Measurements from ENCODE around the gene TSPAN13.

Gene TSPAN13

DNA sequence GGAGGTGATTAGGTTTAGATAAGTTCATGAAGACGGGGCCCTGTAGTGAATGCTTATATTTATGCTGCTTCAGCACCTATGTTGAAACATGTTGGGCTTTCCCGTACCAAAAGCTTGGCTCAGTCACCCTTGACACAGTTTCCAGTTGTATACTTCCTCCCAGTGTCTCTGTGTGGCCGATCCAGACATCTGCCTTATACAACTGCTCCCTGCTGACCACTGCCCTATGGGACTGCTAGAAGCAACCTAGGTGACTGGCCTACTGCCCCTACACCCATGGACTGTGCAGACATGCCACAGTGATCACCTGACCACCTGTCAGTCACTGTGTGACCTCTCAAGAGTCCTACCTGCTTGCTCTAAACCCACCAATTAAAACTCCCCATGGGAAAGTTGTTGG lies 22.6 kb upstream of the TSPAN13 start:
- Mint-ChIP-seq H3K27ac (no peak overlapping the region), H3K9me3 (no peaks in the 10 kb centered on the region), H3K27me3 (no peaks in the 10 kb centered on the region), H3K4me1 (peaks cover 5 to 6% of the 10 kb centered on the region in 2 donors), H3K36me3 (peaks cover 0 to 10% of the 10 kb centered on the region in 2 donors), H3K4me3 (no peak overlapping the region)
- no peak for DNase-seq
- no peak for ATAC-seq (replicated peaks)

DNA sequence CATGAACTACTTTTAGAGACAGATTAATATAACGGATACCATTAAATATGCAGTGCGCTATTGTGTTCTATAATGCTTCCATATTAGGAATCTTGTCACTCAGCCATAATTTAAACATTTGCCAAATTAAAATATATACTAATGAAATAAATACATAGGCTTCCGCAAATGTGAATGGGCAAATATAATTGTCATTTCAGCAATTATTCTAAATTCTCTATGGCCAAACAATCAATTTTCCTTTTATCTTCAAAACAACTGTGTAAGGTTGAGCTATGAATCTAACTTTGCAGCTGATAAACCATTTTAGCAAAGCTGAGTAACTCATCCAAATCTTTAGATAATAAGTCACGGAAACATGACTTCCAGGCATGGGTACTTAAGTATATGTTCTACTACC lies 20.7 kb upstream of the TSPAN13 start:
- peaks cover 0 to 10% of the 10 kb centered on the region in 2 donors for H3K36me3 Mint-ChIP-seq
- no peak overlapping the region for H3K27ac Mint-ChIP-seq
- H3K4me1 Mint-ChIP-seq = peaks cover 5 to 6% of the 10 kb centered on the region in 2 donors
- DNase-seq (no peak), ATAC-seq (replicated peaks) (no peak)
- H3K27me3 Mint-ChIP-seq = no peaks in the 10 kb centered on the region
- H3K9me3 Mint-ChIP-seq = no peaks in the 10 kb centered on the region
- no peak overlapping the region for H3K4me3 Mint-ChIP-seq

DNA sequence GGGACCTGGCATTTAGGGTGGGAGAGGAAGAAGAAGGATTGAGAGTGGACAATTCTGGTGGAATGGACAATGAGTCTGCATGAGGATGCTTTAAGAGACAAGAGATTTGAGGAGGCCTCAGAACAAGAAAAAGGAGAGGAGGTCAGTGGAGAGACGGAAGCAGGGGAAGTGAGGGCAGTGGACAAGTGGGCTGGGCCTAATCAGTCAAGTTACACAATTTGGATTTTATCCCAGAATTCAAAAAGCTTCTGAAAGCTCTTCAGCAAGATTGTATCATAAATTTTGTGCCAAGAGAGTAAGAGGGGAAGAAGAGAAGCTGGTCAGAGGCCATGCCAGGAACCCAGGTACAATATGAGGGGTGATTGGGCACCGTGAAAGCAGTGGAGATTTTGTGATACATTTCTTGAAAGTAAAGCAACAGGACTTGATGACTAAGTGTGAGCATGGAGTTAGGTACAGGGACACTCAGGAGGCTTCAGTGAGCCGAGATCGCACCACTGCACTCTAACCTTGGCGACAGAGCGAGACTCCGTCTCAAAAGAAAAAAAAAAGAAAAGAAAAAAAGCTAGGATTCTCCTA lies 19.3 kb upstream of the TSPAN13 start:
- DNase-seq (no peak), ATAC-seq (replicated peaks) (no peak)
- no peak overlapping the region for H3K27ac Mint-ChIP-seq
- H3K27me3 Mint-ChIP-seq = no peaks in the 10 kb centered on the region
- H3K4me1 Mint-ChIP-seq = peaks cover 5 to 6% of the 10 kb centered on the region in 2 donors
- peaks cover 0 to 12% of the 10 kb centered on the region in 2 donors for H3K36me3 Mint-ChIP-seq
- H3K4me3 Mint-ChIP-seq = no peak overlapping the region
- no peaks in the 10 kb centered on the region for H3K9me3 Mint-ChIP-seq

DNA sequence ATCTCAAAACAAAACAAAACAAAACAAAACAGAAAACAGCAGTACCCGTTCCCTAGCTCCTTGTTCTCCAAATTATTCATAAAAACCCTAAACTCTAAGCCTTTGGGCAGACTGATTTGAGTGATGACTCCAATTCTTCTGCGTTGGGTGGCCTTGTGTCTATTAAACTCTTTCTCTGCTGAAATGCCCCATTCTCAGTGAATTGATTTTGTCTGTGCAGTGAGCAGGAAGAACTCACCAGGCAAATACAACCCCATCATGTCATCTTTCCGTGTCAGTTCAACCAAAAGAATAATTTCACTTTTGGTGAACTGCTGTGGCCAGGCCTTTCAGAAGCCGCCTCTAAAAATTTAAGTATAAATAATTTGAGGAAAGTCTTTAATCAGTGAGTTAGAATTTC lies 18.5 kb upstream of the TSPAN13 start:
- DNase-seq = no peak
- H3K27ac Mint-ChIP-seq = no peak overlapping the region
- H3K36me3 Mint-ChIP-seq = peaks cover 0 to 12% of the 10 kb centered on the region in 2 donors
- no peaks in the 10 kb centered on the region for H3K27me3 Mint-ChIP-seq
- no peak for ATAC-seq (replicated peaks)
- H3K9me3 Mint-ChIP-seq = no peaks in the 10 kb centered on the region
- no peak overlapping the region for H3K4me3 Mint-ChIP-seq
- H3K4me1 Mint-ChIP-seq = peaks cover 5 to 6% of the 10 kb centered on the region in 2 donors

DNA sequence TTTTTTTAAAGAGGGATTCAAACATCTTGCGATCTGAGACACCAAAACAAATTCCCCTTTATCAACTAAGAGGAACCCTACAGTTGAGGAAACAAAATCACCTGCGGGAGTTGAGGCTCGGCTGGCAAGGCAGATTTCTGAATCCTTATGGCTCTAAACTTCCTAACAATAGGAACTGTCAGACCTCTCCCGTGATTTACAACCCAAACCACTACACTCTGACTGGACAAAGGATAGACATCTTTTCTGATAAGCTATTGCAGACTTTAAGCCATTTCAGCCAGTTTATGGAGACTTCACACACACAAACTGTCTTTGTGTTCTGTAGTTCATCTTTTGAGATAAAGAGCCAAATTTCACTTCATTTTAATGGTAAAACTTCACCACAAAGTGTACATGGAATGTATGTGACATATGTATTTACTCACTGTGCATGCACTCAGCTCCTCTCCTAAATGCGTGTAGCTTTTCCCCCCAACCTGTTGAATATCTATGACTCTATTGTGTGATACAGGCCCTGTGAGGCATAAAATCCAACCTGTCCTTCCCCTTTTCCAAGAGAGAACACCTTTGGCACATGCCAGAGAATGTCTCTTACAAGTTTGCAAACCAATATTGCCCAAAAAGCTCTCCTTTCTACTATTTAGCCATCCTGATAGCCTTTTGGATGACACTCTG lies 15.4 kb upstream of the TSPAN13 start:
- DNase-seq (no peak), ATAC-seq (replicated peaks) (no peak)
- Mint-ChIP-seq H3K4me3 (no peak overlapping the region), H3K27ac (no peak overlapping the region), H3K27me3 (no peaks in the 10 kb centered on the region), H3K36me3 (peaks cover 0 to 6% of the 10 kb centered on the region in 2 donors), H3K9me3 (no peaks in the 10 kb centered on the region), H3K4me1 (peaks cover 2 to 6% of the 10 kb centered on the region in 2 donors)

DNA sequence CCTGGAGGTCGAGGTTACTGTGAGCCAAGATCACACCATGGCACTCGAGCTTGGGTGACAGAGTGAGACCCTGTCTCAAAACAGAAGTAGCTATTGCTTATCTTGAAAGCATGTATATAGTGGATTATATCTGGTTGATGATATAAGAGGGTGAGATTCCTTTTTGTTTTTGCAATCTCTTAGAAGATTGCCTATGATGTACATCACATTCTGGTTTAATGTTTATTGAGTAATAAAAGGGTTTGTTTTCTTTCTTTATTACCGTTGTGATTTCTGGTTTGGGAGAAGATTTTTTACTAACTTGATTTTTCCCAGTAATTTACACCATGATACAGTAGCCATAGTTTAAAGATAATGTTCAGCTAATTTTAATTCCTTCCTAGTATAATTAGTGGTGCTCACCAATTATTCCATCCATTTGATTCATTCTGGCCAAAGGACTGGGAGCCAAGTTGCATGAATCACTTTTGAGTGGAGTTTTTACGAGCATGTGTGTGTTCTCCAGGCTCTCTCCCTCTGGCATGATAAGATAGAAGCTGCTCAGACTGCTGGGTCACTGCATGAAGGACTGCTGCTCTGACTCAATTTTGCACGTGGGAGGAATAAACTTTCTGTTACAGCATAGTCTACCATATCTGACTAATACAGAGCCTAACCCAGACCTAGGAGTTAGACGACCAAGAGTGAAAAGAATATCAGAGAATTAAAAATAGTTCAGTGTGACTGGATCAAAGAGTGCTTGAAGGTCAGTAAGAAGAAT lies 13.5 kb upstream of the TSPAN13 start:
- Mint-ChIP-seq H3K36me3 (peaks cover 0 to 6% of the 10 kb centered on the region in 2 donors), H3K4me3 (no peak overlapping the region), H3K4me1 (peaks cover 2 to 13% of the 10 kb centered on the region in 2 donors), H3K27ac (no peak overlapping the region), H3K9me3 (no peaks in the 10 kb centered on the region), H3K27me3 (no peaks in the 10 kb centered on the region)
- DNase-seq (no peak), ATAC-seq (replicated peaks) (peak; percentile 34 to 50)

DNA sequence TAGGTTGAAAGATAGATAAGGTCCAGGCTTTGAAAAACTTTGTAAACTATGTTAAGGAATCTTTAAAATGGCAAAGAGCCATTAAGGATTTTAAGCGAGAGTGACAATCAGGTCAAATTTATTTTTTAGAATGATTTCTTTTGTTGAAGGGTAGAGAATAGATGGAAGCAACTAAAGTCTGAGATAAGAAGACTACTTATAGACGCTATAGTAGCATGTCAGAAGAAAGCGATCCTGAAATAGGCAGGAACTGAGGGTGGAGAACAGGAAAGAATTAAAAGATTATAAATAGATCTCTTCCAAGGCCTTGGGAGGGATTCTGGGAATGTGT lies 13.0 kb upstream of the TSPAN13 start:
- Mint-ChIP-seq H3K9me3 (no peaks in the 10 kb centered on the region), H3K27me3 (no peaks in the 10 kb centered on the region), H3K36me3 (peaks cover 0 to 6% of the 10 kb centered on the region in 2 donors), H3K4me3 (no peak overlapping the region), H3K27ac (no peak overlapping the region), H3K4me1 (peaks cover 0 to 8% of the 10 kb centered on the region in 2 donors)
- DNase-seq = no peak
- ATAC-seq (replicated peaks) = no peak

GRCh38 chr7:16740996-16741395 lies 12.6 kb upstream of the TSPAN13 start:
- H3K9me3 Mint-ChIP-seq = no peaks in the 10 kb centered on the region
- ATAC-seq (replicated peaks) = no peak
- H3K4me3 Mint-ChIP-seq = no peak overlapping the region
- H3K4me1 Mint-ChIP-seq = peaks cover 0 to 7% of the 10 kb centered on the region in 2 donors
- peaks cover 0 to 6% of the 10 kb centered on the region in 2 donors for H3K36me3 Mint-ChIP-seq
- no peaks in the 10 kb centered on the region for H3K27me3 Mint-ChIP-seq
- no peak for DNase-seq
- H3K27ac Mint-ChIP-seq = no peak overlapping the region

GRCh38 chr7:16741676-16742075 lies 11.9 kb upstream of the TSPAN13 start:
- ATAC-seq (replicated peaks) (no peak), DNase-seq (no peak)
- Mint-ChIP-seq H3K36me3 (peaks cover 0 to 6% of the 10 kb centered on the region in 2 donors), H3K4me1 (peaks cover 0 to 7% of the 10 kb centered on the region in 2 donors), H3K4me3 (no peak overlapping the region), H3K27me3 (peaks cover 0 to 3% of the 10 kb centered on the region in 2 donors), H3K9me3 (no peaks in the 10 kb centered on the region), H3K27ac (no peak overlapping the region)

DNA sequence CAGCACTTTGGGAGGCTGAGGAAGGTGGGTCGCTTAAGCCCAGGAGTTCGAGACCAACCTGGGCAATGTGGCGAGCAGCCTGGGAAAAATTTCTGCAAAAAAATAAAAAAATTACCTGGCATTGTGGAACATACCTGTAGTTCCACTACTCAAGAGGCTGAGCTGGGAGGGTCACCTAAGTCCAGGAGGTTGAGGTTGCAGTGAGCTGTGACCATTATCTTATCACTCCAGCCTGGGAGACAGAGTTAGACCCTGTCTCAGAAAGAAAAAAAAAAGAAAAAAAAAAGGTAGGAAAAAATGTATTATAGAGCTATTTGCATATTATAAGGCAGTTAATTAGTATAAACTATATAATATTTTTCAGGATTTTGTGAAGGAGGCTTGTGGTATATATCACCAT lies 11.0 kb upstream of the TSPAN13 start:
- Mint-ChIP-seq H3K4me3 (no peak overlapping the region), H3K4me1 (peaks cover 0 to 7% of the 10 kb centered on the region in 2 donors), H3K27me3 (peaks cover 0 to 5% of the 10 kb centered on the region in 2 donors), H3K9me3 (no peaks in the 10 kb centered on the region), H3K27ac (no peak overlapping the region), H3K36me3 (peaks cover 0 to 6% of the 10 kb centered on the region in 2 donors)
- DNase-seq = no peak
- ATAC-seq (replicated peaks) = no peak

- Mint-ChIP-seq H3K27ac (no peak overlapping the region), H3K4me3 (no peak overlapping the region), H3K9me3 (no peaks in the 10 kb centered on the region), H3K36me3 (peaks cover 0 to 3% of the 10 kb centered on the region in 2 donors), H3K27me3 (peaks cover 0 to 5% of the 10 kb centered on the region in 2 donors), H3K4me1 (peaks cover 0 to 7% of the 10 kb centered on the region in 2 donors)
- DNase-seq (no peak), ATAC-seq (replicated peaks) (no peak)
These were observed 10.3 kb upstream of the TSPAN13 start for GRCh38 chr7:16743236-16743635.

- no peaks in the 10 kb centered on the region for H3K36me3 Mint-ChIP-seq
- DNase-seq (no peak), ATAC-seq (replicated peaks) (no peak)
- no peak overlapping the region for H3K27ac Mint-ChIP-seq
- H3K4me3 Mint-ChIP-seq = no peak overlapping the region
- no peaks in the 10 kb centered on the region for H3K9me3 Mint-ChIP-seq
- peaks cover 0 to 5% of the 10 kb centered on the region in 2 donors for H3K27me3 Mint-ChIP-seq
- peaks cover 2 to 7% of the 10 kb centered on the region in 2 donors for H3K4me1 Mint-ChIP-seq
These were observed 8.9 kb upstream of the TSPAN13 start for GRCh38 chr7:16744518-16745250.

DNA sequence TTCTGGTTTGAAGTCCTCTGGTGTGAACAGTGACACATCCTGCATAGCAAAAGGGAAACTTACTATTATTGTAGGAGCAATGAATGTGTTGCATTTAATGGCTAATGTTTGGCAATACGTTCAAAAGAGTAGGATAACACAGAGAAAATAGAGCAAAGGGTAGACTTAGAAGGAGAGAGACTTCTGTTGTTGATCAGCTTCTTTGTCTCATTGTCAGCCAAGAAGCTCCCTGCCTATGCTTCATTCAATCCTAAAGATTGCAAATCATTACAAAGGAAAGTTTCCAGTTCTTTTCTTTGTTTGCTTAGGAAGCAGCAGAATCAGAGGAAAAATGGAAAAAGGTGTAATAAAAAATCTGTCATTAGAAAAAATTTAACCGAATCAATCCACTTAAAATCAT lies 7.9 kb upstream of the TSPAN13 start:
- Mint-ChIP-seq H3K36me3 (no peaks in the 10 kb centered on the region), H3K27me3 (peaks cover 0 to 5% of the 10 kb centered on the region in 2 donors), H3K27ac (no peak overlapping the region), H3K4me3 (no peak overlapping the region), H3K4me1 (peaks cover 2 to 7% of the 10 kb centered on the region in 2 donors), H3K9me3 (no peaks in the 10 kb centered on the region)
- no peak for DNase-seq
- no peak for ATAC-seq (replicated peaks)

DNA sequence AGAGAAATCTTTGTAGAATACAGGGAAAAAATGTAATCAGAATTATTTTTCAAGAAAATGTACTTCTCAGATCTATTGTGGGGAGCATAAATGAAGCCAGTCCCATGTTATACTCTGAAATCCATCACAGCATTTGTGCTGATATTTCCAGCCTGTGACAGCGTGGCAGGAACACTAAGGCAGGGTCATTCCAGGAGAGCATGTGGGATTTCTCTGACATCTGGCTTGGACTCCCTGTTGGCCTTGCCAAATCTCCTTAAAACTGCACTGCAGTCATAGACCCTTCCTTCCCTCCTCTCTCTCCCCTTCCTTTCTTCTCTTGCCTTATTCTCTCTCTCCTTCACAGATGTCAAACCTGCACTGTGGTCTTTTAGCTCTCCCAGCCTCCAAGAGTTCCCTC lies 6.5 kb upstream of the TSPAN13 start:
- Mint-ChIP-seq H3K4me1 (peaks cover 4 to 7% of the 10 kb centered on the region in 2 donors), H3K27me3 (peaks cover 0 to 5% of the 10 kb centered on the region in 2 donors), H3K9me3 (no peaks in the 10 kb centered on the region), H3K36me3 (no peaks in the 10 kb centered on the region), H3K27ac (no peak overlapping the region), H3K4me3 (no peak overlapping the region)
- DNase-seq (no peak), ATAC-seq (replicated peaks) (no peak)
